8988T (cell line): ENCODE data around the gene CADM1.

Experiments used
- DNase-seq: peaks from one replicate; pipeline ENCODE4 v3.0.0; 2011

The CADM1 gene

GRCh38 chr11:115396533-115396932 lies 107.7 kb downstream of the CADM1 start:
- no peak for DNase-seq

DNA sequence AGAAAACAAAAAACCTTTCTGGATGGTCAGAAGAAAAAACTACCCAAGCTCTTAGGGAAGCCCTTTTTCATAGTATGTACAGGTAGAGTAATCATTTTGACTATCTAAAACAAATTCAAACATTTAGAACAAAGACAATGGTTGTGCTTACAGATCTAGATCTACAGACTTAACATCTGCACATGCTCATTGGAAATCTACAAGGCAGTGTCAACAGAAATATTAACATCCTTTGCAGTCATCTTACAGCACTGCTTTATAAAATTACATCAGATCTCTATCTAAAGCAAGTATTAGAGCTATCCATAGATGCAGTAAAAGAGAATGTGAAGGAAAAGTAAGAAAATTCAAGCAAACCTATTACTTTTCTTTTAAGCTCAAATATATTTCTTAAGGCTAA lies 110.3 kb downstream of the CADM1 start:
- no peak for DNase-seq

DNA sequence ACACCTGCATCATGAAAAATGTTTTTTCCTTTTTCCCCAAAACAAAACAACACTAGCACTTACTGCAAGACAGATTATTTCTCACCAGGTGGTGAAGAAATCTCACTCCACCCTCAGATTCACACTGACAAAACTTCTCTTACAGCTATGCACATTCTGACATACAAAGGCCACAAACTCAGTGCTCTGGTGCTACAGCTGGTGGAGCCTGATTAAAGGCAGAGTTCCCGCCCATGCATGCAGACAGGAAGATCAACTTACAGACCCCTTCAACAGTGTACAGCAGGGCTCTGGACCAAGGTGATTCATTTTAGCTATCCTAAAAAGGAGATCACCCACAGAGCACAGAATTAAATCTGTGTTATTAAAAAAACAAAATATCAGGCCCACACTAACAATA lies 112.6 kb downstream of the CADM1 start:
- no peak for DNase-seq

DNA sequence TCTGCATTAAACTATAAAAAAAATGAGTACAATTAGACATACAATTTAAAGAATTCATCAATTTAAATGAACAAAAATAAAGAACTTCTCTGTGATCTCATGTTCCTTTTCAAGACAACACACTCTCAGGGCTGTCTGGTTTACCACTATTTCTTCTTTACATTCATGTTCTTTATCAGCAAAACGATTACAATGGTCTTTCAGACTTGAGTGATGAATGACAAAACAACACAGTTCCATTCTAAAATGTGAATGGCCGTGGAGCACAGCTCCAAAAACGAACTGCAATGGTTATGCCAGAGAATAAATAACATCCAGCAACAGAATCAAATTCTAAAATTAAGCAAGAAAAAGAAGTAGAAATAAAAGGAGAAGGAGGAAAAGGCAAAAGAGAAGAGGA lies 113.1 kb downstream of the CADM1 start:
- DNase-seq = no peak

GRCh38 chr11:115390441-115390840 lies 113.8 kb downstream of the CADM1 start:
- DNase-seq = no peak

DNA sequence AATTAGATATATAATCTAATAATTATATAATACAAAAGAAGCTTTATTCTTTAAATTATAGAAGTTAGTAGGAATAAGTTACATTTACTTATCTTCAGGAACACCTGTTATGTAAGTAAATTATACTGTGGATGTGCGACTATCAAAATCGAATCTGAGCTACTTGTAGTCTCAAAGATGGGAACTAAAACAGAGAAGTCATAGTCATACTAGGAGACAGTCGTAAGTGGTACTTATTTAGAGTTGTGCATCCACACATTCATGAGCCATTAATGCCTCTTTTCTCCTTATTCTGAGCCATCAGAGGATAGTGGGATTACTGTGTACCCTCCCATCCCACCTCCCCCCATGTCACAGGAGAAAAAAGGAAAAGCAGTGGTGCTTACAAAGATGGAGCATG lies 114.4 kb downstream of the CADM1 start:
- no peak for DNase-seq

DNA sequence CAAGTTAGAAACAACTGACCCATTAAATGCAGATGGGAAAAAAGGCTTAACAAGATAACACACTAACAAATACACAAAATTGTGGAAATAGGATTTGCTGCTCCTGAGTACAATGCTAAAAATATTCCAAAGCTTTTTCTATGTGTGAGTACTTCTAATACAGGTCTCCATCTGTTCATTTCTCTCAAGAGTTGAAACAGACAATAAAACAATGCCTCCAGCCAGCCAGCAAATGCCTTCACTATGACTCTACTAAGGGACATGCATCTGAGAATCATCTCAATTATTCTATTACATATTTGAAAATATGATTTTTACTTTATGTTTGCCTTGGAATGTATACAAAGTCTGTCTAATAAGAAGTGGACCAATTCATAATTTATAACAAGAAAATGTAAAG lies 119.0 kb downstream of the CADM1 start:
- no peak for DNase-seq

GRCh38 chr11:115384236-115384635 lies 120.0 kb downstream of the CADM1 start:
- DNase-seq = no peak

DNA sequence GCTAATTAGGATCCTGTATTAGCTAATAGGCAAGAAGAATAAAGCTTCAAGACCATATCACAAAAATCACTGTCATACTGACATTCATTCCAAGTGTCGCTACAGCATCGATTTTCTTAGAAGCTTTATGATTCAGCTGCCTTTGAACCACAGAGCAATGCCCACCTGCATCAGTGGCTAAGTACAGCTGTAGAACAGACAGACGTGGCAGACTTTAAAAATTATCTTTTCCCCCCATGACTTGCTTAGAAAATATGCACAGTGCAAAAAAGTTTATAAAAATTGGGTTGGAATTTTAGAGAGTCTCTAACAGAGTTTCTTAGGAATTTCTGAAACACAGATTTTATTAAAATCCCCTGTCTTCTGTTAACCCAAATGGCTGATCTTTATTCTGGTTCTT lies 120.8 kb downstream of the CADM1 start:
- DNase-seq = no peak

DNA sequence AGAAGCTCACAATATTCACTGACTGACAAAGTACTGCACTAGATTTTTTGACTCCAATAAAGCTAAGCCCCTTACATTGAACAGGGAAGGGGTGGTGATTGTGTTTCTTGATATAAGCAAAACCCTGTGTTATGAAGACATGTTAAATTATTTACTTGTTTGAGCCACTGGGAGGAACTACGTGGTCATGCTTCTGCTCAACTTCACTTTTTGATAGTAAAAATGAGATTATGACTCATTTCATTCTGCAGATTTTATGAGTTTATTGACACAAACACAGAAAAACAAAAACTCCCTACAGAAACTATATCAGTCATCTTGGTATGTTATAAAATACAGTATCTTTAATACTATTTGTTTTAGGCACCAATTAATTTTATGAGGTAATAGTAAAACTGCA lies 124.7 kb downstream of the CADM1 start:
- no peak for DNase-seq

GRCh38 chr11:115378557-115378956 lies 125.7 kb downstream of the CADM1 start:
- DNase-seq = no peak

GRCh38 chr11:115377882-115378296 lies 126.3 kb downstream of the CADM1 start:
- no peak for DNase-seq

DNA sequence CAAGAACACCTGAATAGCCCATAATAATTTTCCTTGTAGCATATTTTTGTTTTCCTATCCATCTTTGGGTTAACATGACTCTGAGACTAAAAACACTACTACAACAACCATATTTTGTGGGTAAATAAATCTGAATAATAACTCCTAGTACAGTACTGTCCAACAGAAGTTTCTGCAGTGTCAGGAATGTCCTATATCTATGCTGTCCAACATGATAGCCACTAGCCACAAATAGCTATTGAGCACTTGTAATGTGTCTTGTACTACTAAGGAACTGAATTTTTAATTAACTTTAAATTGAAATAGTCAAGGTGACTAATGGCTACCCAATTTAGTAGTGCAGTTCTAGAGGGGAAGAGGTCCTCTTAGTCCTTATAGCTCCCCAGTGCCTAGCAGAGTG lies 135.6 kb downstream of the CADM1 start:
- no peak for DNase-seq

DNA sequence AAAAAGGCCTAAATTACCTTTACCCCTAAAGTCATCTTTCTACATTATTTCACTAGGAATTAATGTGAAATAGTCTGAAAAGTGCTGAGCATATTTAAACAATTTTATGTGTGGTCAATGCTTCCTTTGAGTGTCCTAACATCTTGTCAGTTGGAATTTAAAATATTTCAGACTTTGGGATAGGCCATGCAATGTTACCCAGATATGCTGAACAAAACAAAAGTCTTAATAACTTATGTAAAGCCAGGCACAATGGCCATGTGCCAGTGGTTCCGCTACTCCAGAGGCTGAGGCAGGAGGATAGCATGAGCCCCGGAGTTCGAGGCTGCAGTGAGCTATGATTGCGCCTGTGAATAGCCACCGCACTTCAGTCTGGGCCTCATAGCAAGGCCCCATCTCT lies 137.4 kb downstream of the CADM1 start:
- DNase-seq = no peak

- DNase-seq = no peak
Measured at GRCh38 chr11:115365907-115366306, 138.3 kb downstream of the CADM1 start.

- no peak for DNase-seq
Measured at GRCh38 chr11:115364896-115365295, 139.3 kb downstream of the CADM1 start.

DNA sequence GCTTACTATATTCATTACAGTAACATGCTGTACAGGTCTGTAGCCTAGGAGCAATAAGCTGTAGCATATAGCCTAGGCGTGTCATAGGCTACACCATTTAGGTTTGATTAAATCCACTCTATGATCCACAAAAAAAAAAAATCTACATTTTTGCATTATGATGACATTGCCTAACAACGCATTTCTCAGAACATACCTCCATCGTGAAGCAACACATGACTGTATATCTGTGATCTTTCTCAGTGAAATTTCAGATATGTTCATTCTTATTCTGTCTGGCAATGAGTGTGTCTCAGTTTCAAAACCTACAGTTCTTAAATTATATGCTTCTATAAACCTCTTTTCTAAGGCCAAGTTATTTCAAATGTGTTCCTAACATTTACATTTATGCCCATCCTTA lies 140.3 kb downstream of the CADM1 start:
- DNase-seq = no peak

GRCh38 chr11:115363426-115363825 lies 140.8 kb downstream of the CADM1 start:
- DNase-seq = no peak

GRCh38 chr11:115362997-115363396 lies 141.2 kb downstream of the CADM1 start:
- no peak for DNase-seq

DNA sequence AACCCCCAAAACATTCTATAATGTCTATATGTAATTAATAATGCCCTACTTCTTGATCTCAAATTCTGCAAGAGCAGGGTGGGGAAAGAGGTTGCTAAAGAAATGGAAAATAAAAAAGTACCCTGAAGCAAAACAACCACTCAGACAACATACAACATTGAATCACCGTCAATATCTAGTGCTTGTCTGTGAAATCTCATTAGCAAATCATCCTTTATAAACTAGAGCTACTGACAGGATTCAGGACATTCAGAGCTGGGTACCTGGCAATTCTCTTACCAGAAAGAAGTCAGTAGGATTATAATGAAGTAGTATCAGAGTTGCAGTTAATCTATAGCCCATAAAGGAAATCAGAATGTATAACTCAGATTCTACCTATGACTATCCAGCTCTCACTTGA lies 143.2 kb downstream of the CADM1 start:
- DNase-seq = no peak

- no peak for DNase-seq
Measured at GRCh38 chr11:115360186-115360824, 143.9 kb downstream of the CADM1 start.

GRCh38 chr11:115357066-115357465 lies 147.1 kb downstream of the CADM1 start:
- no peak for DNase-seq

GRCh38 chr11:115352805-115353485 lies 151.3 kb downstream of the CADM1 start:
- DNase-seq = no peak

- no peak for DNase-seq
Measured at GRCh38 chr11:115349335-115350017, 154.7 kb downstream of the CADM1 start.
